SK-N-SH treated with all-trans-retinoic acid at 6 μM for 48 hours (cell line): ENCODE results near the gene NRXN3.

Experiments
- ATAC-seq: fragments of 200-7000 bp; cut with Tn5 transposase; 3 replicates; pipeline ENCODE4 v1.9.1; 2020; ENCODE audit warnings: mild to moderate bottlenecking, moderate library complexity
- ARNTL ChIP-seq: fragments of 450-650 bp; formaldehyde crosslinking; IDR thresholded peaks from 2 replicates; pipeline ENCODE4 v1.5.0; 2020; ENCODE audit warnings: low read depth, mild to moderate bottlenecking, moderate library complexity, borderline replicate concordance
- BACH2 ChIP-seq: fragments of 250-450 bp; sonication (Bioruptor Pico); IDR thresholded peaks from 2 replicates; pipeline ENCODE4 v1.9.0; 2021; ENCODE audit warnings: mild to moderate bottlenecking, borderline replicate concordance
- CSRNP3 ChIP-seq: fragments of 250-450 bp; sonication (Bioruptor Pico); IDR thresholded peaks from 2 replicates; pipeline ENCODE4 v1.5.1; 2021; ENCODE audit warnings: mild to moderate bottlenecking, moderate library complexity
- ESRRG ChIP-seq: fragments of 250-450 bp; sonication (Bioruptor Pico); IDR thresholded peaks from 2 replicates; pipeline ENCODE4 v1.6.1; 2021; ENCODE audit warnings: mild to moderate bottlenecking
- GLIS3 ChIP-seq: fragments of 250-450 bp; sonication (Bioruptor Pico); IDR thresholded peaks from 2 replicates; pipeline ENCODE4 v1.5.0; 2020; ENCODE audit warnings: mild to moderate bottlenecking, moderate library complexity
- ISL1 ChIP-seq: fragments of 250-450 bp; sonication (Bioruptor Pico); IDR thresholded peaks from 2 replicates; pipeline ENCODE4 v2.1.2; 2022; ENCODE audit warnings: mild to moderate bottlenecking, moderate library complexity
- PATZ1 ChIP-seq: fragments of 250-450 bp; sonication (Bioruptor Pico); IDR thresholded peaks from 2 replicates; pipeline ENCODE4 v1.8.0; 2020; ENCODE audit warnings: mild to moderate bottlenecking, moderate library complexity, borderline replicate concordance
- POU6F1 ChIP-seq: fragments of 250-450 bp; sonication (Bioruptor Pico); IDR thresholded peaks from 2 replicates; pipeline ENCODE4 v1.8.0; 2021; ENCODE audit warnings: low read depth, mild to moderate bottlenecking, moderate library complexity, borderline replicate concordance
- RARB ChIP-seq: fragments of 250-450 bp; sonication (Bioruptor Pico); IDR thresholded peaks from 2 replicates; pipeline ENCODE4 v1.8.0; 2021; ENCODE audit warnings: mild to moderate bottlenecking, moderate library complexity
- SNAI2 ChIP-seq: fragments of 250-450 bp; sonication (Bioruptor Pico); IDR thresholded peaks from 2 replicates; pipeline ENCODE4 v1.5.0; 2020; ENCODE audit warnings: mild to moderate bottlenecking, moderate library complexity
- TOX ChIP-seq: fragments of 250-450 bp; sonication (Bioruptor Pico); IDR thresholded peaks from 2 replicates; pipeline ENCODE4 v1.8.0; 2021; ENCODE audit warnings: mild to moderate bottlenecking, moderate library complexity, borderline replicate concordance
- TSHZ2 ChIP-seq: fragments of 250-450 bp; sonication (Bioruptor Pico); IDR thresholded peaks from 2 replicates; pipeline ENCODE4 v1.5.0; 2020; ENCODE audit warnings: mild to moderate bottlenecking, moderate library complexity
- ZC3H10 ChIP-seq: fragments of 250-450 bp; sonication (Bioruptor Pico); IDR thresholded peaks from 2 replicates; pipeline ENCODE4 v1.5.1; 2021; ENCODE audit warnings: mild to moderate bottlenecking, moderate library complexity
- ZFP3 ChIP-seq: fragments of 250-450 bp; sonication (Bioruptor Pico); IDR thresholded peaks from 2 replicates; pipeline ENCODE4 v1.5.0; 2020; ENCODE audit warnings: mild to moderate bottlenecking, moderate library complexity
- ZFP30 ChIP-seq: fragments of 450-650 bp; formaldehyde crosslinking; IDR thresholded peaks from 2 replicates; pipeline ENCODE4 v1.5.0; 2022; ENCODE audit warnings: mild to moderate bottlenecking, moderate library complexity
- ZNF565 ChIP-seq: fragments of 450-650 bp; formaldehyde crosslinking; conservative IDR thresholded peaks from 2 replicates; pipeline ENCODE4 v1.5.0; 2020; ENCODE audit warnings: low read depth, mild to moderate bottlenecking, moderate library complexity
- ZNF70 ChIP-seq: fragments of 450-650 bp; formaldehyde crosslinking; IDR thresholded peaks from 2 replicates; pipeline ENCODE4 v1.5.0; 2020; ENCODE audit warnings: mild to moderate bottlenecking, moderate library complexity

NRXN3 gene

GRCh38 chr14:78605025-78605762, 435.0 kb downstream of the NRXN3 start:
- ATAC-seq = no peak
- TF ChIP-seq GLIS3 (CRISPR knock-in tag) = no peak
- TF ChIP-seq POU6F1 (CRISPR knock-in tag) = no peak
- no peak for TF ChIP-seq ARNTL
- no peak for TF ChIP-seq ZFP3
- no peak for TF ChIP-seq ZC3H10
- no peak for TF ChIP-seq ISL1

GRCh38 chr14:78605897-78606500, 435.8 kb downstream of the NRXN3 start:
- no peak for TF ChIP-seq TOX (CRISPR knock-in tag)
- TF ChIP-seq ZNF565 (CRISPR knock-in tag) = no peak
- no peak for TF ChIP-seq PATZ1 (CRISPR knock-in tag)
- TF ChIP-seq ZNF70 = no peak
- TF ChIP-seq BACH2 (CRISPR knock-in tag) = no peak
- TF ChIP-seq ZFP30 (CRISPR knock-in tag) = no peak
- TF ChIP-seq TSHZ2 (CRISPR knock-in tag) = no peak
- ATAC-seq = no peak

GRCh38 chr14:78608998-78609787, 439.0 kb downstream of the NRXN3 start:
- ATAC-seq = no peak
- TF ChIP-seq ZFP30 (CRISPR knock-in tag) = no peak
- no peak for TF ChIP-seq ESRRG
- no peak for TF ChIP-seq RARB (CRISPR knock-in tag)
- no peak for TF ChIP-seq POU6F1 (CRISPR knock-in tag)

- ATAC-seq = no peak
- TF ChIP-seq POU6F1 (CRISPR knock-in tag) = no peak
- no peak for TF ChIP-seq SNAI2 (CRISPR knock-in tag)
- no peak for TF ChIP-seq ARNTL
- no peak for TF ChIP-seq TSHZ2 (CRISPR knock-in tag)
- no peak for TF ChIP-seq ZC3H10
- TF ChIP-seq CSRNP3 (CRISPR knock-in tag) = no peak
- TF ChIP-seq ISL1 = no peak
- TF ChIP-seq ZNF565 (CRISPR knock-in tag) = no peak
Observed at GRCh38 chr14:78610994-78611393, 440.8 kb downstream of the NRXN3 start.
